PC-3 (cell line): Measurements from ENCODE around the gene ZCCHC2. TPM values are rescaled to one million over a fixed set of nuclear protein-coding genes. Genes with fewer than 3 reads are reported as not detected.

ENCODE experiments used
- ATAC-seq: fragments of 200-7000 bp; cut with Tn5 transposase; 2 replicates; pipeline ENCODE4 v1.9.1; 2020; ENCODE audit warnings: mild to moderate bottlenecking, moderate library complexity
- BruUV-seq: library from RNA; stranded (reverse); fragments of 400-500 nt; replicated peaks from 2 replicates; lab custom pipeline; 2021; lab: Mats Ljungman, UMichigan
- CTCF ChIA-PET: fragments of 300-600 bp; sonication (Branson Sonifier 250); formaldehyde crosslinking; loops from one replicate; lab custom pipeline; 2022; ENCODE audit warnings: antibody characterized with exemption; lab: Charles Lee
- POLR2A ChIA-PET: fragments of 300-600 bp; sonication (Branson Sonifier 250); formaldehyde crosslinking; loops from one replicate; lab custom pipeline; 2022; ENCODE audit warnings: antibody characterized with exemption; ENCODE audit not compliant: unreplicated experiment; lab: Charles Lee
- DNase-seq: peaks from one replicate; pipeline ENCODE4 v3.0.0-alpha.2; 2015
- H2AFZ ChIP-seq: fragments of 300-600 bp; sonication (generic); 2 replicates; pipeline ENCODE4 v1.6.0; 2016; ENCODE audit warnings: antibody characterized with exemption, low read length
- H3F3A ChIP-seq: fragments of 300-600 bp; sonication (generic); one replicate; pipeline ENCODE4 v1.6.0; 2017; ENCODE audit warnings: antibody characterized with exemption, low read length, control low read depth, mild to moderate bottlenecking; ENCODE audit not compliant: unreplicated experiment
- H3K27ac ChIP-seq: fragments of 300-600 bp; sonication (generic); 2 replicates; pipeline ENCODE4 v1.5.1; 2016; ENCODE audit warnings: mild to moderate bottlenecking, low read length
- H3K27me3 ChIP-seq: fragments of 300-600 bp; sonication (generic); 2 replicates; pipeline ENCODE4 v1.6.1; 2016; ENCODE audit warnings: low read length, mixed read lengths
- H3K36me3 ChIP-seq: fragments of 300-600 bp; sonication (generic); 2 replicates; pipeline ENCODE4 v1.6.1; 2016; ENCODE audit warnings: low read depth, mixed run types, low read length, mixed read lengths
- H3K4me1 ChIP-seq: fragments of 300-600 bp; sonication (generic); 2 replicates; pipeline ENCODE4 v1.5.1; 2016; ENCODE audit warnings: low read length; ENCODE audit not compliant: insufficient read depth
- H3K4me2 ChIP-seq: fragments of 300-600 bp; sonication (generic); 2 replicates; pipeline ENCODE4 v1.6.0; 2016; ENCODE audit warnings: low read length
- H3K4me3 ChIP-seq: fragments of 300-600 bp; sonication (generic); 2 replicates; pipeline ENCODE4 v1.5.1; 2016; ENCODE audit warnings: mild to moderate bottlenecking, low read length, mixed read lengths
- H3K79me2 ChIP-seq: fragments of 300-600 bp; sonication (generic); 2 replicates; pipeline ENCODE4 v1.6.1; 2017; ENCODE audit warnings: low read length, mixed read lengths
- H3K9ac ChIP-seq: fragments of 300-600 bp; sonication (generic); 2 replicates; pipeline ENCODE4 v1.6.0; 2016; ENCODE audit warnings: mild to moderate bottlenecking, low read length
- H3K9me2 ChIP-seq: fragments of 300-600 bp; sonication (generic); replicated peaks from 2 replicates; pipeline ENCODE4 v1.6.1; 2016; ENCODE audit warnings: mixed run types, low read length, mixed read lengths
- H3K9me3 ChIP-seq: fragments of 300-600 bp; sonication (generic); 2 replicates; pipeline ENCODE4 v1.6.1; 2016; ENCODE audit warnings: low read length, mixed read lengths
- H4K20me1 ChIP-seq: fragments of 300-600 bp; sonication (generic); 2 replicates; pipeline ENCODE4 v1.6.1; 2016; ENCODE audit warnings: low read length, mixed read lengths
- CTCF ChIP-seq: fragments of 300-600 bp; sonication (generic); conservative IDR thresholded peaks from 2 replicates; pipeline ENCODE4 v1.5.1; 2017; ENCODE audit warnings: antibody characterized with exemption, low read depth, mild to moderate bottlenecking, low read length
- EZH2 ChIP-seq: fragments of 300-600 bp; sonication (generic); IDR thresholded peaks from one replicate; pipeline ENCODE4 v1.6.1; 2017; ENCODE audit warnings: antibody characterized with exemption, mild to moderate bottlenecking, low read length; ENCODE audit not compliant: unreplicated experiment
- EZH2phosphoT487 ChIP-seq: fragments of 300-600 bp; sonication (generic); IDR thresholded peaks from 2 replicates; pipeline ENCODE4 v1.6.1; 2018; ENCODE audit warnings: mild to moderate bottlenecking, antibody characterized with exemption, low read length, borderline replicate concordance
- intact Hi-C: fragments of 100-400 bp; cut with micrococcal nuclease; formaldehyde crosslinking; loops from 2 replicates; pipeline ENCODE4 v1.9.0; 2023
- total RNA-seq: library from RNA; depleted of rRNA; stranded (reverse); fragments of >200 nt; gene quantifications from 2 replicates; pipeline ENCODE4 v1.2.3, GENCODE V29; 2014

Gene ZCCHC2
- total RNA-seq, 1 experiment from 2014 or later: 17.3 TPM

GRCh38 chr18:62525608-62526007 is 2.8 kb downstream of the ZCCHC2 start:
- Histone ChIP-seq H3K27ac (peak overlapping the region; percentile 86), H3K27me3 (no peaks in the 10 kb centered on the region), H3K4me2 (peak overlapping the region; percentile 98), H3K36me3 (no peaks in the 10 kb centered on the region), H3K9me3 (no peaks in the 10 kb centered on the region), H4K20me1 (no peaks in the 10 kb centered on the region; the same call in 1 of the 2 replicates), H3K9me2 (no peaks in the 10 kb centered on the region), H3K9ac (peak overlapping the region; percentile 91), H3K4me1 (peaks cover 19% of the 10 kb centered on the region), H2AFZ (0 out of 2 replicates have a peak overlapping the region, but pooled peaks have one; percentile 89), H3K4me3 (peak overlapping the region; percentile 93), H3K79me2 (peaks cover 82% of the 10 kb centered on the region), H3F3A (no peaks in the 10 kb centered on the region)
- intact Hi-C loops: loop anchor here (1.0 to 10.0 kb wide), 7 partner anchors 29 to 341 kb away; partner anchors contain the start of genes PIGN and RELCH
- ChIA-PET POLR2A (no interaction called here), CTCF (no interaction called here)
- ATAC-seq: no peak
- TF ChIP-seq EZH2: no peak
- no peak for TF ChIP-seq EZH2phosphoT487
- TF ChIP-seq CTCF: no peak
- DNase-seq: peak; percentile 32
- BruUV-seq: TSS peak; percentile 46

GRCh38 chr18:62526098-62527025 is 3.5 kb downstream of the ZCCHC2 start:
- POLR2A ChIA-PET: interaction anchor here (0.6 to 0.7 kb wide), 2 partner anchors 23 to 138 kb away, joined by 3 to 4 read pairs; no protein-coding TSS in a partner anchor

More at GRCh38 chr18:62526098-62527025, 3.5 kb downstream of the ZCCHC2 start:
- no peaks in the 10 kb centered on the region for H3F3A ChIP-seq
- no peaks in the 10 kb centered on the region for H3K36me3 ChIP-seq
- peak; percentile 81 for DNase-seq
- no peaks in the 10 kb centered on the region; the same call in 1 of the 2 replicates for H4K20me1 ChIP-seq
- peak; percentile 5 for ATAC-seq
- H3K4me3 ChIP-seq: peak overlapping the region; percentile 93
- H3K9ac ChIP-seq: peak overlapping the region; percentile 91
- H3K9me2 ChIP-seq: no peaks in the 10 kb centered on the region
- H3K4me1 ChIP-seq: peaks cover 12% of the 10 kb centered on the region
- intact Hi-C loops: loop anchor here (1.0 to 10.0 kb wide), 7 partner anchors 28 to 342 kb away; partner anchors contain the start of genes PIGN and RELCH
- BruUV-seq: no TSS peak
- peaks cover 82% of the 10 kb centered on the region for H3K79me2 ChIP-seq
- H3K27me3 ChIP-seq: no peaks in the 10 kb centered on the region
- H3K4me2 ChIP-seq: peak overlapping the region; percentile 98
- H3K9me3 ChIP-seq: no peaks in the 10 kb centered on the region
- CTCF ChIA-PET: interaction anchor here (0.6 kb wide), 1 partner anchor 137 kb away, joined by 4 read pairs; no protein-coding TSS in a partner anchor
- H3K27ac ChIP-seq: peak overlapping the region; percentile 86
- H2AFZ ChIP-seq: peak overlapping the region; percentile 89
- TF ChIP-seq CTCF: no peak
- peak; percentile 83 for TF ChIP-seq EZH2phosphoT487
